IPS-18c (cell line): ENCODE results near the gene GPC1.

Source experiments
- H3K4me3 ChIP-seq: 2 replicates; pipeline ENCODE4 v1.7.0; 2013; ENCODE audit warnings: low read depth, mild to moderate bottlenecking, low read length, moderate library complexity; ENCODE audit not compliant: insufficient read depth
- H3K9me3 ChIP-seq: one replicate; pipeline ENCODE4 v1.6.1; 2013; ENCODE audit warnings: mild to moderate bottlenecking, low read length, moderate library complexity; ENCODE audit not compliant: control insufficient read depth, insufficient read depth

GPC1 gene

DNA sequence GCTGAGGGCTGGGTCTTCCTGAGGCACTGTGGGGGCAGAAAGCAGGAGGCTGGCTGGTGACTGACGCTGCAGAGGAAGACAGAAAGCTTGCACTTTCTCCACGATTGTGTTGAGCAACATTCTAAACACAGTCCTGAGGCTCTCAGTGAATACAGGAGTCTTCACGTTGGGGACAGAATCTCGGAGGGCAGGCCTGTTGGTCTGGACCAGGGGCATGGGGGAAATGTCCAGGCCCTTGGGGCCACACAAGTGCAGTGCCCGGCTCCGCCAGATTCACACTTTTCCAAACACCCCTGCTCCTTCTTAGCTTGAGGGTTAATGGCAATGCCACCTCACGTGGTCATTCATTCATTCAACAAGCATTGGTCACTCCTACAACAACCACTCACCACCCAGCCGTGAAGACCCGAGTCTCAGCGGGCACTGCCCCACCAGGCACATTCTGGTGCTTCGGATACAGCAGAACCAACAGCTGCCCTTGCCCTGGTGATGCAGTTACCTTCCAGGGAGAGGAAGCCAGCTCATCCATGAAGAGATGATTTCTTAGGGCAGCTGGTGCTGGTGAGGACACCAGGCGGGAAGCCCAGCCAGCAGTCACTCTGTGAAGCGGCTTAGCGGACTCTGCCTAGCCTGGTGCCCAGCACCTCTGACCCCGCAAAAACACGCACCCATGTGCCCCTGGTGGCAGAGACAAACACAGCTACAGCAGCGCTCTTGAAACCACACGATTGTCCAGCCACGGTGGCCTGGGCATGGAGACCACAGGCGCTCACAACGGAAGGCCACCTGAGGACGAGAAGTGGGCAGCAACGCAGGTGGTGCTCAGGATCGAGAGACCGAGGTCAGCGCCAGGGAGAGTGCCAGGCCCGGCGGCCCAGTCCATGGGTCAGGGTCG, 10.9 kb upstream of the GPC1 start:
- no peak overlapping the region for H3K4me3 ChIP-seq
- H3K9me3 ChIP-seq = peaks cover 4% of the 10 kb centered on the region

DNA sequence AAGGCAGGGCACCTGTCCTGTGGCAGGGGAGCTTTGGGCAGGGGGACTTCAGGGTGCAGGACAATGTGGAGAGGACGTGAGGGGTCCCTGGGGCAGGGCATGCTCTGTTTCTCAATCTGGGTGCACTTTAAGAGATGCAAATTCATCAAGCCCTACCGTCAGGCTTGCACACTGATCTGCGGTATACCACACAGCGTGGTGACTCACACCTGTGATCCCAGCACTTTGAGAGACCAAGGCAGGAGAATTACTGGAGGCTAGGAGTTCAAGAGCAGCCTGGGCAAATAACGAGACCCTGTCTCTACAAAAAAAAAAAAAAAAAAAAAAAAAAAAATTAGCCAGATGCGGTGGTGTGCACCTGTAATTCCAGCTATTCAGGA, 10.2 kb upstream of the GPC1 start:
- no peaks in the 10 kb centered on the region for H3K9me3 ChIP-seq
- no peak overlapping the region for H3K4me3 ChIP-seq

DNA sequence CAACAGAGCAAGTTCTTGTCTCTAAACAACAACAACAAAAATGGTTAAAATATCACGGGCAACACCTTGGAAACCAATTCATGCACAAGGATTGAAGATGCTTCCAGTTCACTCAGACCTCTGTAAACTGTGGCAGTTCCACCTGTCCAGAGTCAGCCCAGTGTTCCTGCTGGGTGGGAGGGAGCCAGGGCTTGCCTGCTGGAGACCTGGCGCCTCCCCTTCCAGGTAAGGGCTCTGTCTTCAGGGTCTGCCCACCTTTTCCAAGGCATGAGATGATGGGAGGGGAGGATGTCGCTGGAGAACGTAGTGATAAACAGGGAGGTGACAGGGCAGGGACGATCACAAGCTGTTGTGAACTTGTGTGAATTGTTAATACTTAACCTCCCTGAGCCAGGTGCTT, 9.8 kb upstream of the GPC1 start:
- Histone ChIP-seq H3K9me3 (no peaks in the 10 kb centered on the region), H3K4me3 (no peak overlapping the region)

- Histone ChIP-seq H3K4me3 (no peak overlapping the region), H3K9me3 (no peaks in the 10 kb centered on the region)
Observed at GRCh38 chr2:240426845-240427721, 8.4 kb upstream of the GPC1 start.

- Histone ChIP-seq H3K4me3 (no peak overlapping the region), H3K9me3 (no peaks in the 10 kb centered on the region)
Observed at GRCh38 chr2:240427729-240428128, 7.7 kb upstream of the GPC1 start.

GRCh38 chr2:240428245-240428644, 7.2 kb upstream of the GPC1 start:
- Histone ChIP-seq H3K9me3 (no peaks in the 10 kb centered on the region), H3K4me3 (no peak overlapping the region)

DNA sequence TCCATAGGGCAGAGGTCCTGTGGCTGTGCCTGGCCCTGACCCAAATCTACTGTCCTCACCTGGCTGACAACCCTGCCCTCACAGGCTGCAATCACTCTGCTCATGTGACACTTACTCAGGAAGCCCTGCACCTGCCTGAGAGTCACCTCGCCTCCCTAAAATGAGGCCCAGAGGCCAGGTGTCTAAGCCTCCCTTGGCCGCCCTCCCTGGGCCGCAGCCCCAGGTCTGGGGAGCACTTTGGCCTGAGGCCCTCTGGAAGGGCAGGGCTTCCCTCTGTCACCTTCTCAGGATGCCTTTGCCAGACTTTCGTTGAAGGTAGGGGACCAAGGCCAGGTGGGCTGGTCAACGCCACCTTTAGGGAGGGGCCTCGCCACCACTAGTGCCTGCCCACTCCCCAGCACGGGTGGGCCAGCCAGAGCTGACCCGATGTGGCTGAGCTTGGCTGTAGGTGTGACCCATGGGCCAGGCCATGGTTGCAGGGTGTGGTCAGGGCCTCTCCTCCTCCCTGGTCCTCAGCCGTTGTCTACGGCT, 6.1 kb upstream of the GPC1 start:
- no peak overlapping the region for H3K4me3 ChIP-seq
- H3K9me3 ChIP-seq = no peaks in the 10 kb centered on the region

DNA sequence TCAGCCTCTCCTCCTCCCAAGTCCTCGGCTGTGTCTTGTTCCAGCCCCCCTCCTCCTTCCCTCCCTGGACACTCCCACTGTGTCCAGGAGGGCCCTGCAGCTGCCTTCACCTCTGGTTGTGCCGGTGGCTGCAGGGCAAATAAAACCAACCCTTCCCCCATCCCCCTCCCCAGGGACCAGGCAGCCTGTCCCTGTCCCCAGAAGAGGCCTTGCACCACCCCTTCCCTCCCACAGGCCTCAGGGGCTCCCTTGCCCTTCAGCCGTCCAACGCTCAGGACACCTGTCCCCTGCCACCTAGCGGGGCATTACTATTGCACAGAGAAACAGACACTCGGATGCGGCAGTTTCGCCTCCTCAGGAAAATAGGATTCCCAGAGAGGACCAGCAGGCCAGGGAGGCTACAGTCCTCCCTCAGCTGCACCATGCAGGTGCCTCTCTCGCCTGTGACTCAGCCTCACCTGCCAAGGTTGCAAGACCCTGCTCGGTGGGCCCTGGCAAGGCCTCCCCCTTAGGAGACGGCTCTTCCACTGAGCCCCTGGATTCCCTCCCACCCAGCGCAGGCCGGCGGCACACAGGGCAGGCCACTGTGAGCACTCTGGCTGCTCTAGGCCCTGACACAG, 5.5 kb upstream of the GPC1 start:
- no peaks in the 10 kb centered on the region for H3K9me3 ChIP-seq
- H3K4me3 ChIP-seq = no peak overlapping the region

DNA sequence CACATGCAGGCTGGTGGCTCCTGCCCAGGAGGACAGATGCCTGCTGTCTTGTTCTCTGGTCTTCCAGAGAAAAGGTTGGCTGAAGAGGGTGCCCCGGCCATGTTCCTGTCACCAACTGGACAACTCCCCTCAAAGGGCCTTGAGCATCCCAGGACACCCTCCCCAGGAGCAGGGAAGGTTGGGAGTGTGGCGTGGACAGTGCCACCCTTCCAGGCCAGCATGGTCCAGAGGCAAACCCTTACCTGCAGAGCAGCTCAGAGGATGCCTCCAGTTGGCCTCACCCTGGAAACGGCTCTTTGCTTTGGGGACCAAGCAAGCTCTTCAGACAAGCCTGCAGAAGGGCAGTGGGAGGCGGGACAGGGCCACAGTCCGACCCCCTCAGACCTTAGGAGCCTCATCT, 4.9 kb upstream of the GPC1 start:
- no peak overlapping the region for H3K4me3 ChIP-seq
- H3K9me3 ChIP-seq = no peaks in the 10 kb centered on the region

DNA sequence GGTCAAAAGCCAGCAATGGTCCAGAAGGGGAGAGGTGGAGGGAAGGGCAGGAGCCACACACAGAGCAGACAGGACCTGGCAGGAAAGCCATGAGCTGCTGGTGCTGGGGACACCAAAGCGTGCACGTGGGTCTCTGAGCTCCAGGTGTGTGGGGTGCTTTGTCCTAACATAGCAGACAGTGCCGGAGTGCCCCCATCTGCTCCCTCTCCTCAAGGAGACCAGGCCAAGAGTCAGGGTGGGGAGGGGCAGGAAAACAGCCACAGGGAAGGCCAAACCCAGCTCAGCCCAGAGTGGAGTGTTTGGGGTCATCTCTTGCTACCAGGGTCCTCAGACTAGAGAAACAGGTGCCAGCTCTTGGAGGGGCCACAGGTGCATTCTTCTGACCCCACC, 4.2 kb upstream of the GPC1 start:
- no peaks in the 10 kb centered on the region for H3K9me3 ChIP-seq
- H3K4me3 ChIP-seq = no peak overlapping the region

DNA sequence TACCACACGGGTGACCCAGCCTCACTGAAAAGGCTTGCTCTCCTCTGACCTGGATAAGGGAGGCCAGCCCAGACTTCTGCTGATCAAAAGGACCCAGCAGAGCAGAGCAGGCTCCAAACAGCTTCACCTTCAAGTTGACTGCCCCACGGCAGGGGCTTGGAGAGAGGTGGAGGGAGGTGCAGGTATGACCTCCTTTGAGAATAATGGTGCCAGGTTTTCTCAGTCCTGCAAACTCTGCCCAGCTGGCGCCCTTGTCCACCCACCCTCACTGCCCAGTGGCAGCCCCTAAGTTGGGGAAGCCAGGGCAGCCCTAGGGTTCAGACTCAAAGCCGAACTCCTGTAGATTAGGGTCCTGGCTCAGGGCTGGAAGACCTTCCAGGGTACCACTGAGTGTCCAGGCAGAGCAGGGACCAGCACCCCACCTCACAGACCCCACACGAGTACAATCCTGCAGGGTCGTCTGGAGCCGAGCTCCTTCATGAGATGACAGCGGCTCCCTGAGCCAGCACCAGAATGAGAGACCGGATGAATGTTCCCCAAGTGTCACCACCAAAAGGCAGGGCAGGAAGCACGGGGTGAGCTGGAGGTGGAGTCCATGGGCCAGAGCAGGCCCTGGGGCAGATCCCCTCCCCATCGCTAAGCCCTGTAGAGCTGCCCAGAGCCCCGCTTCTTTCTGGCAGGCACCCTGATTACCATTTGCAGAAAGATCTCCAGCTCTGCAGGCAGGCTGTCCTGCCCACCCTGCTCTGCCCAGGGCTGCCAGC, 3.6 kb upstream of the GPC1 start:
- no peak overlapping the region for H3K4me3 ChIP-seq
- H3K9me3 ChIP-seq = no peaks in the 10 kb centered on the region

DNA sequence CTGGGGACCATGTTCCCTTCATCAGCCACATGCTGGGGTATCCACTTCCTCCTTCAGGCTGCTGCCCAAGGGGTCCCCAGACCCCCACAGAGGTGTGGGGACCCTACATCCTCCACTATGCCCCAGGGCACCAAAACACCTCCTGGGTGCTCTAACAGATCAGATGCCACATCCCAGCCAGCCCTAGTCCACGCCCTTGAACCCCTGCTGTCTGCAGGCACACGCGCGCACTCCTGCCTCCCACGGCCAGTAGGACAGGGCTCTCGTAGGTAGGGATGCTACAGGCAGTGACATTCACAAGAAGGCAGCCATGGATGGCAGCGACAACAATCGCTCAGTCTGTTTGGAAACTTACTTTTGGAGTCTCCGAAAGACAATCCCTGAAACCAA, 3.0 kb upstream of the GPC1 start:
- Histone ChIP-seq H3K9me3 (no peaks in the 10 kb centered on the region), H3K4me3 (no peak overlapping the region)

DNA sequence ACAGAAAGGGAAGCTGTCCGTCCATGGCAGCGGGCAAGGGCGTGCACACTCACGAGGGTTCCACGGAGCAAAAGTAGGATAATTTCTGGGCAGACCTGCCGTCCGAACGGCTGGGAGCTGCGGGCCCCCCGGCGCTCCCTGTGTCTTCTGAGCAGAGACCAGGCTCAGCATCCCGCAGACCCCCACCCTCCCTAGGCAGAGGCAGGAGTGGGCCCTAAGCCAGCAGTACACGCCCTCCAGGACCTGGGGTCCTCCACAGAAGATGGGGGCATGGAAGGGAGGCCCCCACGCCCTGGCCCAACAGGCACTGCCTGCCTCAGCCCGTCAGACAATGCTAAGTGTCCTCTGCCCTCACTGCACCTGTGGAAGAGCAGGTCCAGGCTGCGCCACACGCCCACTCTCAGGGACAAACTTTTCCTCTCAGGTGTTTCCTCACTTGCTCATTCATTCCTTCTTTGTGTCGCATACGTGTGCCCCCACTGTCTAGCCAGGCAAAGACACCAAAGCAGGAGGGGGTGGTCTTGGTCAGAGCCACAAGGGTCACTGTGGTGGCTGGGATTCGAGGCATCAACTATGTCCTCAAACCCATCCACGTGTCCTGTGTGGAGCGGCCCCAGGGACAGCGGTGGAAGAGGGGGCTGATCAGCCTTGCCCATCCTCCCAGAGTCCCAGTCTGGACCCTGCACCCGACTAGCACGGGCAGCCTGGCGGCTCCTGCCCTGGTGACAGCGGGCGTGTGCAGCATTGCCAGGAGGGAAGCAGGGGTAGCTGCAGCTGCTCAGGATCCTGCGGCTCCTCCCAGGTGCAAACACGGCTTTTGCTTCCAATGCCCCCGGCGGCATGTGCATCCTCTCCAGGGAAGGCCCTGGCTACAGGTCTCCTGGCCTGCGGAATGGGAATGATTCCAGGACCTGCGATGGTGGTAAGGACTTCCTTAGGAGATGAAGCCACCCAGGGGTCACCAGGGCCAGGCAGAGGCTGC, 2.4 kb upstream of the GPC1 start:
- Histone ChIP-seq H3K4me3 (no peak overlapping the region; the same call in 1 of the 2 replicates), H3K9me3 (no peaks in the 10 kb centered on the region)

DNA sequence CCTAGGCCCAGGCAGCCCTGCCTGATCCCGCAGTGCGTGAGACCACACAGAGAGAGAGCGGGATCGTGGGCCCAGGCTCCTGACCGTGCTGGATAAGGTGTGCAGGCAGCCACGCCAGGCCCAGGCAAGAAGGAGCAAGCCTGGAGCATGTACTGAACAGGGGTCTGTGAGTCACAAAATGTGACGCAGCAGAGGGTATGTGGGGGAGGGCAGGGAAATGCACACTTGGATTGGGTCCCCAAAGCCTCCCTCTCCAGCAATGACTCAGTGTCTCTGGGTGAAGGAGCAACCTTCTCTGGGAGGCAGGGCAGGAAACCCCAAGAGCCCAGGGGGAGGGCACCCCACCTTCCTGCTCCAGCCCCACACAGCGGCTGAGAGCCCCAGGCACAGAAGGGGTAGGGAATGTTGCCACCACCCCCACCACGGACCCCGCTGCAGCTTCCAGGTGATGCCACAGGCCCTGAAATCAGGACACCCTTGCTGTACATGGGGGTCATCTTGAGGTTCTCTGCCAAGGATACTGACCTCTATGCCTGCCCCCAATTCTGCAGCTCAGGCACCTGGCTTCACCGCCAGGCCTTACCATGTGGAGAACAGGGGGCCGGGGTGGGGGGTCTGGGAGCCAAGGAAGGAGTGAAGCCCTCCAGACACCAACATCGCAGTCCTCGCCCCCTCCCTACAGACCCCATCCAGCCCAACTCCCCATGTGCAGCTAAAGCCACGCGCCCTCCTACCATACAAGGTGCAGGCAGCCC, 1.3 kb upstream of the GPC1 start:
- peak overlapping the region; percentile 74 for H3K4me3 ChIP-seq
- no peaks in the 10 kb centered on the region for H3K9me3 ChIP-seq

DNA sequence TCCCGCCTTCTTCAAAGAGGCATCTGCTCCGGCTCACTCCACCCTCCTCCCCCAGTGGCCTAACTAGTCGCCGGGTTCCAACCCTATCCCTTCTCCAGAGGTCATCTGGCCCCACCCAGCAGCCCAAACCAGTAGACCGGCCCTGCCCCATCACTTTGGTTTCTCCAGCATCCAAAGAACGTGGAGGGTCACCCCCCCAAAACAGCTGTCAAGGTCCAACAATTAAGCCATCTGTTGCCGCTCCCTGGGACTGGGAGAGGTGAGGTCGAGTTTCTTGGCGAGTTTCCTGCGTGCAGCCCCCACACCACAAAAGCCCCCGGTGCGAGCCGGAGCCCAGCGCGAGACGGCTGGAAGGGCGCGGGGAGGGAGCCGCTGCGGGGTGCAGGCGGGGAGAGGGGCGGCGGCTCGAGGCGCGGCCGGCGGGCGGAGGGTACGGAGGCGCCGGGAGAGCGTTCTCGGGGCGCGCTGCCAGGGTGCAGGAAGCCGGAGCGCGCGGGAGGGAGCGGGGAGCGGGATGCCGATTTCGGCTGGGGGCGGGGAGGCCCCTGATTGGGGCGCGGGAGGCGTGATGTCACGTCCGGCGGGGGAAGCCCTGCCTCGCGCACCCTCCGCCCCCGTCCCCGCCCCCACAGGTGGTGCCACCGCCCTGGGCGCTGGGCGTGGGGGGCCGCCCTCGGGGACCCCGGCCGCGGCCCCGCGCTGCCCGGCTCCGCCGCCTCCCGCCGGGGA, 571 bp upstream of the GPC1 start:
- H3K4me3 ChIP-seq = peak overlapping the region; percentile 74
- H3K9me3 ChIP-seq = no peaks in the 10 kb centered on the region
